Measurements from ENCODE around the gene TMPRSS11F.

DNA sequence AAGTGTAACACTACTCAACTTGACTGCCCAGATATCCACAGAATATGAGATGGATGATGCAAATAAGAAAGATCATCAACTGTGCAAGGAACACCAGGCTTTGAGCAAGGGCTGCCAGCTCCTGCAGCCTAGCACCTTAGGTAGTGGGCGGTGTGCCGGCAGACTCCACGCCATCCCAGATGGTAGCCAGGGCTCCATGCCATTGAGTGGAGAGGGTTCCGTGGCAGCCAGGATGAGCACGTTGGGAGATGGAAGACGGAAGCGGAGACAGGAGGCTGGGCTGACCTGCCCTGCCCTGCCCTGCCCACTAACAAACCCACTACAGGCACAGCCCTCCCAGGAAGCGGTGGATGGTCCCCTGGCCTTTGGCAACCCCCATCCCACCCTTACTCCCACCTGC, 51.9 kb downstream of the TMPRSS11F start:
- TF ChIP-seq, protein P1, sequence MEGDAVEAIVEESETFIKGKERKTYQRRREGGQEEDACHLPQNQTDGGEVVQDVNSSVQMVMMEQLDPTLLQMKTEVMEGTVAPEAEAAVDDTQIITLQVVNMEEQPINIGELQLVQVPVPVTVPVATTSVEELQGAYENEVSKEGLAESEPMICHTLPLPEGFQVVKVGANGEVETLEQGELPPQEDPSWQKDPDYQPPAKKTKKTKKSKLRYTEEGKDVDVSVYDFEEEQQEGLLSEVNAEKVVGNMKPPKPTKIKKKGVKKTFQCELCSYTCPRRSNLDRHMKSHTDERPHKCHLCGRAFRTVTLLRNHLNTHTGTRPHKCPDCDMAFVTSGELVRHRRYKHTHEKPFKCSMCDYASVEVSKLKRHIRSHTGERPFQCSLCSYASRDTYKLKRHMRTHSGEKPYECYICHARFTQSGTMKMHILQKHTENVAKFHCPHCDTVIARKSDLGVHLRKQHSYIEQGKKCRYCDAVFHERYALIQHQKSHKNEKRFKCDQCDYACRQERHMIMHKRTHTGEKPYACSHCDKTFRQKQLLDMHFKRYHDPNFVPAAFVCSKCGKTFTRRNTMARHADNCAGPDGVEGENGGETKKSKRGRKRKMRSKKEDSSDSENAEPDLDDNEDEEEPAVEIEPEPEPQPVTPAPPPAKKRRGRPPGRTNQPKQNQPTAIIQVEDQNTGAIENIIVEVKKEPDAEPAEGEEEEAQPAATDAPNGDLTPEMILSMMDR (IDR thresholded peaks at IDR 0.05), result no peak
- TF ChIP-seq, protein P2, sequence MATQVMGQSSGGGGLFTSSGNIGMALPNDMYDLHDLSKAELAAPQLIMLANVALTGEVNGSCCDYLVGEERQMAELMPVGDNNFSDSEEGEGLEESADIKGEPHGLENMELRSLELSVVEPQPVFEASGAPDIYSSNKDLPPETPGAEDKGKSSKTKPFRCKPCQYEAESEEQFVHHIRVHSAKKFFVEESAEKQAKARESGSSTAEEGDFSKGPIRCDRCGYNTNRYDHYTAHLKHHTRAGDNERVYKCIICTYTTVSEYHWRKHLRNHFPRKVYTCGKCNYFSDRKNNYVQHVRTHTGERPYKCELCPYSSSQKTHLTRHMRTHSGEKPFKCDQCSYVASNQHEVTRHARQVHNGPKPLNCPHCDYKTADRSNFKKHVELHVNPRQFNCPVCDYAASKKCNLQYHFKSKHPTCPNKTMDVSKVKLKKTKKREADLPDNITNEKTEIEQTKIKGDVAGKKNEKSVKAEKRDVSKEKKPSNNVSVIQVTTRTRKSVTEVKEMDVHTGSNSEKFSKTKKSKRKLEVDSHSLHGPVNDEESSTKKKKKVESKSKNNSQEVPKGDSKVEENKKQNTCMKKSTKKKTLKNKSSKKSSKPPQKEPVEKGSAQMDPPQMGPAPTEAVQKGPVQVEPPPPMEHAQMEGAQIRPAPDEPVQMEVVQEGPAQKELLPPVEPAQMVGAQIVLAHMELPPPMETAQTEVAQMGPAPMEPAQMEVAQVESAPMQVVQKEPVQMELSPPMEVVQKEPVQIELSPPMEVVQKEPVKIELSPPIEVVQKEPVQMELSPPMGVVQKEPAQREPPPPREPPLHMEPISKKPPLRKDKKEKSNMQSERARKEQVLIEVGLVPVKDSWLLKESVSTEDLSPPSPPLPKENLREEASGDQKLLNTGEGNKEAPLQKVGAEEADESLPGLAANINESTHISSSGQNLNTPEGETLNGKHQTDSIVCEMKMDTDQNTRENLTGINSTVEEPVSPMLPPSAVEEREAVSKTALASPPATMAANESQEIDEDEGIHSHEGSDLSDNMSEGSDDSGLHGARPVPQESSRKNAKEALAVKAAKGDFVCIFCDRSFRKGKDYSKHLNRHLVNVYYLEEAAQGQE (IDR thresholded peaks at IDR 0.05; ENCODE audit: insufficient read depth in 1 of 2, low read depth in 2 of 2, low read length in 1 of 2), result no peak
